IMR-90 (cell line): ENCODE measurements around the gene CFAP299. TPM values are rescaled to one million over a fixed set of nuclear protein-coding genes. Genes with fewer than 3 reads are reported as not detected.

Source experiments
- ATAC-seq: fragments of 200-7000 bp; cut with Tn5 transposase; 2 replicates; pipeline ENCODE4 v1.9.1; 2020; ENCODE audit warnings: low read depth, mild to moderate bottlenecking, moderate library complexity
- BruUV-seq: library from RNA; stranded (reverse); fragments of 400-500 nt; replicated peaks from 2 replicates; lab custom pipeline; 2021; lab: Mats Ljungman, UMichigan
- CTCF ChIA-PET: fragments of 300-600 bp; formaldehyde crosslinking; extraction: SDS; loops from one replicate; lab custom pipeline; 2021; ENCODE audit warnings: antibody characterized with exemption; lab: Yijun Ruan, JAX
- POLR2A ChIA-PET: fragments of 300-600 bp; sonication (Branson Sonifier 250); formaldehyde crosslinking; loops from one replicate; lab custom pipeline; 2022; ENCODE audit warnings: antibody characterized with exemption; ENCODE audit not compliant: unreplicated experiment; lab: Charles Lee
- DNase-seq: peaks from one replicate; pipeline ENCODE4 v3.0.0; 2013
- H2AFZ ChIP-seq: replicated peaks from 2 replicates; pipeline ENCODE3; 2013; ENCODE audit warnings: low read length, mild to moderate bottlenecking; ENCODE audit not compliant: poor library complexity
- H2AK5ac ChIP-seq: 2 replicates; pipeline ENCODE4 v1.6.1; 2013; ENCODE audit warnings: low read depth, low read length, inconsistent platforms
- H2AK9ac ChIP-seq: replicated peaks from 2 replicates; pipeline ENCODE3; 2013; ENCODE audit warnings: mild to moderate bottlenecking, low read depth, low read length, moderate library complexity; ENCODE audit not compliant: poor library complexity
- H2BK120ac ChIP-seq: 2 replicates; pipeline ENCODE4 v1.6.1; 2013; ENCODE audit warnings: low read depth, low read length, inconsistent platforms
- H2BK15ac ChIP-seq: 3 replicates; pipeline ENCODE4 v1.6.1; 2013; ENCODE audit warnings: low read depth, low read length, inconsistent platforms
- H2BK20ac ChIP-seq: 2 replicates; pipeline ENCODE4 v1.6.1; 2013; ENCODE audit warnings: low read depth, mild to moderate bottlenecking, inconsistent platforms, low read length, moderate library complexity
- H2BK5ac ChIP-seq: 2 replicates; pipeline ENCODE4 v1.6.1; 2013; ENCODE audit warnings: mild to moderate bottlenecking, low read depth, low read length, inconsistent platforms; ENCODE audit not compliant: poor library complexity, severe bottlenecking
- H3K14ac ChIP-seq: replicated peaks from 2 replicates; pipeline ENCODE4 v1.6.1; 2013; ENCODE audit warnings: low read depth, low read length, inconsistent platforms
- H3K18ac ChIP-seq: 2 replicates; pipeline ENCODE4 v1.6.1; 2013; ENCODE audit warnings: low read depth, low read length, control low read depth
- H3K23ac ChIP-seq: 2 replicates; pipeline ENCODE4 v1.6.1; 2013; ENCODE audit warnings: low read depth, low read length, inconsistent platforms
- H3K27ac ChIP-seq: 2 replicates; pipeline ENCODE4 v1.5.1; 2013; ENCODE audit warnings: mild to moderate bottlenecking, control low read depth, low read length; ENCODE audit not compliant: insufficient read depth
- H3K27me3 ChIP-seq: 2 replicates; pipeline ENCODE4 v1.6.1; 2013; ENCODE audit warnings: low read length; ENCODE audit not compliant: control insufficient read depth, insufficient read depth
- H3K36me3 ChIP-seq: 2 replicates; pipeline ENCODE4 v1.6.1; 2013; ENCODE audit warnings: low read length, mixed read lengths; ENCODE audit not compliant: control insufficient read depth, insufficient read depth
- H3K4ac ChIP-seq: 2 replicates; pipeline ENCODE4 v1.6.1; 2013; ENCODE audit warnings: low read depth, low read length, inconsistent platforms
- H3K4me1 ChIP-seq: 2 replicates; pipeline ENCODE4 v1.6.1; 2013; ENCODE audit warnings: low read length, mixed read lengths; ENCODE audit not compliant: control insufficient read depth, insufficient read depth
- H3K4me2 ChIP-seq: 2 replicates; pipeline ENCODE4 v1.6.1; 2013; ENCODE audit warnings: low read depth, mild to moderate bottlenecking, control low read depth, low read length, moderate library complexity
- H3K4me3 ChIP-seq: 2 replicates; pipeline ENCODE4 v1.5.1; 2013; ENCODE audit warnings: low read depth, mild to moderate bottlenecking, control low read depth, low read length, moderate library complexity; ENCODE audit not compliant: insufficient read depth
- H3K56ac ChIP-seq: 2 replicates; pipeline ENCODE4 v1.6.1; 2013; ENCODE audit warnings: low read length, inconsistent platforms; ENCODE audit not compliant: insufficient read depth; ENCODE audit errors: extremely low read depth
- H3K79me1 ChIP-seq, 2 experiments: 2 replicates each; pipeline ENCODE4 v1.6.1; 2013; ENCODE audit warnings: low read length in 2 of 2, inconsistent platforms in 1 of 2, low read depth in 1 of 2
- H3K9ac ChIP-seq: 2 replicates; pipeline ENCODE4 v1.6.1; 2013; ENCODE audit warnings: low read depth, low read length, control low read depth
- H3K9me1 ChIP-seq: 2 replicates; pipeline ENCODE4 v1.6.1; 2013; ENCODE audit warnings: low read length, inconsistent platforms; ENCODE audit not compliant: insufficient read depth
- H3K9me3 ChIP-seq: 2 replicates; pipeline ENCODE4 v1.6.1; 2013; ENCODE audit warnings: low read length; ENCODE audit not compliant: control insufficient read depth, insufficient read depth
- H4K20me1 ChIP-seq: 2 replicates; pipeline ENCODE4 v1.6.1; 2013; ENCODE audit warnings: low read length, inconsistent platforms; ENCODE audit not compliant: insufficient read depth
- H4K5ac ChIP-seq: 2 replicates; pipeline ENCODE4 v1.6.1; 2013; ENCODE audit warnings: mild to moderate bottlenecking, low read depth, low read length, control low read depth
- H4K8ac ChIP-seq, 2 experiments: 2 replicates each; pipeline ENCODE4 v1.6.1; 2013; ENCODE audit warnings: low read depth in 2 of 2, low read length in 2 of 2, control low read depth in 1 of 2, inconsistent platforms in 1 of 2
- H4K91ac ChIP-seq: 2 replicates; pipeline ENCODE4 v1.6.1; 2013; ENCODE audit warnings: low read depth, low read length, inconsistent platforms; ENCODE audit not compliant: insufficient read depth
- CTCF ChIP-seq: conservative IDR thresholded peaks from 2 replicates; pipeline ENCODE4 v1.5.1; 2012; ENCODE audit warnings: mild to moderate bottlenecking, low read depth, low read length, improper control_type of control experiment
- MAZ ChIP-seq: IDR thresholded peaks from 2 replicates; pipeline ENCODE4 v1.6.1; 2012; ENCODE audit warnings: low read depth, mild to moderate bottlenecking, low read length, improper control_type of control experiment, moderate library complexity, borderline replicate concordance
- RAD21 ChIP-seq: IDR thresholded peaks from 2 replicates; pipeline ENCODE4 v1.6.1; 2012; ENCODE audit warnings: low read length, improper control_type of control experiment
- USF2 ChIP-seq: fragments of 150-350 bp; IDR thresholded peaks from 2 replicates; pipeline ENCODE4 v1.6.1; 2017; ENCODE audit warnings: mild to moderate bottlenecking, antibody characterized with exemption, low read length, low read depth
- WGBS, 2 experiments: methylation state at CpG; one replicate each; pipeline versions ENCODE4 v1.1.5 to v1.1.7; 2013; ENCODE audit warnings: missing lambda C conversion rate in 2 of 2; ENCODE audit not compliant: insufficient read length in 1 of 2; ENCODE audit errors: extremely low coverage in 2 of 2; 5-methylcytosine and 5-hydroxymethylcytosine counted together
- dilution Hi-C: fragments of 300-500 bp; cut with HindIII; formaldehyde crosslinking; loops from one replicate; pipeline ENCODE4 v1.14.3; 2018; ENCODE audit warnings: low sequenced_read_pairs; ENCODE audit not compliant: unreplicated experiment
- in situ Hi-C: fragments of 300-500 bp; cut with MboI; formaldehyde crosslinking; loops from 3 replicates; pipeline ENCODE4 v1.14.3; 2019; ENCODE audit warnings: low sequenced_read_pairs, inconsistent platforms, mixed read lengths
- intact Hi-C: fragments of 100-400 bp; cut with micrococcal nuclease; formaldehyde crosslinking; loops from 2 replicates; pipeline ENCODE4 v1.10.0; 2022
- polyA plus RNA-seq, 3 experiments: library from polyadenylated mRNA; depleted of rRNA; stranded (reverse); fragments of >200 nt; gene quantifications; 2 replicates each; pipeline ENCODE4 v1.2.3, GENCODE V29; 2012; ENCODE audit warnings: low replicate concordance in 1 of 3
- total RNA-seq: library from RNA; depleted of rRNA; stranded (reverse); fragments of >200 nt; gene quantifications from 2 replicates; pipeline ENCODE4 v1.2.3, GENCODE V29; 2012

CFAP299 gene
- total and polyA plus RNA-seq, 2 of the 4 experiments (the other 2 are of a cell fraction) = 1.0 to 1.1 TPM

GRCh38 chr4:80498725-80499124, 163.2 kb downstream of the CFAP299 start:
- dilution Hi-C loops (no loop called here), intact Hi-C loops (no loop called here), in situ Hi-C loops (no loop called here)
- WGBS, 2 experiments = no CpG with 5 or more reads among the region's 1 CpG
- no peaks in the 10 kb centered on the region for H3K4me1 ChIP-seq
- H3K9me1 ChIP-seq = no peaks in the 10 kb centered on the region
- no peak overlapping the region for H2BK15ac ChIP-seq
- no peak overlapping the region for H2BK5ac ChIP-seq
- H3K9ac ChIP-seq = no peak overlapping the region
- DNase-seq (no peak), ATAC-seq (no peak)
- no peak overlapping the region for H3K4me2 ChIP-seq
- H3K23ac ChIP-seq = no peak overlapping the region
- no peak overlapping the region for H2AK9ac ChIP-seq
- CTCF ChIA-PET = no interaction called here
- no peak for TF ChIP-seq RAD21
- TF ChIP-seq MAZ = no peak
- no peak for TF ChIP-seq CTCF
- TF ChIP-seq USF2 = no peak
- H2BK120ac ChIP-seq = no peak overlapping the region
- no peaks in the 10 kb centered on the region for H3K27me3 ChIP-seq
- H3K18ac ChIP-seq = no peak overlapping the region
- POLR2A ChIA-PET = no interaction called here
- no peak overlapping the region for H2AK5ac ChIP-seq
- H3K4ac ChIP-seq = no peak overlapping the region
- no peaks in the 10 kb centered on the region for H4K20me1 ChIP-seq
- H3K4me3 ChIP-seq = no peak overlapping the region
- no peaks in the 10 kb centered on the region for H3K9me3 ChIP-seq
- H4K8ac ChIP-seq = no peak overlapping the region
- H3K36me3 ChIP-seq = no peaks in the 10 kb centered on the region
- H3K56ac ChIP-seq = no peak overlapping the region
- no peak overlapping the region for H3K27ac ChIP-seq
- no peaks in the 10 kb centered on the region for H3K79me1 ChIP-seq
- no peak overlapping the region for H4K5ac ChIP-seq
- no peak overlapping the region for H2BK20ac ChIP-seq
- no TSS peak for BruUV-seq
- no peak overlapping the region for H2AFZ ChIP-seq
- no peak overlapping the region for H4K91ac ChIP-seq
- H3K14ac ChIP-seq = no peak overlapping the region
